SU-DHL-6 (cell line): Measurements from ENCODE around the gene SEPTIN10.

Experiments
- EZH2phosphoT487 ChIP-seq: fragments of 200-600 bp; sonication (generic), shearing (Covaris generic); conservative IDR thresholded peaks from 2 replicates; pipeline ENCODE4 v1.6.1; 2018; ENCODE audit warnings: mild to moderate bottlenecking, antibody characterized with exemption, low read length, moderate library complexity, mixed read lengths
- TF ChIP-seq, protein P1 (sequence below): fragments of 200-600 bp; sonication (generic); IDR thresholded peaks from one replicate; pipeline ENCODE4 v1.5.1; 2017; ENCODE audit warnings: antibody characterized with exemption, mild to moderate bottlenecking, low read length, moderate library complexity; ENCODE audit not compliant: insufficient read depth, poor library complexity, severe bottlenecking

DNA sequence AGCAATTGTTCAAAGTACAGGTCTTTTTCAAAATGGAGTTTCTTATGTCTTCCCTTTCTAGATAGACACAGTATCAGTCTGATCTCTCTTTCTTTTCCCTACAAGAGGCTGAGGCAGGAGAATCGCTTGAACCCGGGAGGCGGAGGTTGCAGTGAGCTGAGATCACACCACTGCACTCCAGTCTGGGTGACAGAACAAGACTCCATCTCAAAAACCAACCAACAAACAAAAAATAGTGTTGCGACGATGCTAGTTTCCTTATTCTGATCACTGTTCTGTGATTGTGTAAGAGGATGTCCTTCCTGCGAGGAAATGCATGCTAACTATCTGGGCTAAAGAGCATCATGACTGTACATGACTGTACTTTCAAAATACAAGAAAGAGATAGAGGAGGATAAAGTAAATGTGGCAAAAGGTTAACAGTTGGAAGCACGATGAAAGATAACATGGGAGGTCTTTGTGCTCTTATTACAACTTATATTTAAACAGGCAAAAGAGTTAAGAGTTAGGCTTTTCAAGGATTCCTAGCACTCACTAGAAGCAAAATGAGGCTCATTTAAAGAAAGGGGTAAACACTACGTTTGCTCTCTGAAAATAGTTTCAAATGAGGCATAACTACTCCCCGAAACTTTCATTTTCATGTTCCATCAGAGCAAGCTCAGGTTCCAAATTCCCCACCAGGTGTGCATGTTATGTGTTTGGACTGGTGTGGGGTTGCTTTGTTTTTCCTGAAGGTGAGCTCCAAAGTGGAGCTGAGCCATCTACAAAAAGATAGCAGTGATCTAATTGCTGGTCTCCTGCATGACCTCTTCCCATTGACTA, 24.2 kb upstream of the SEPTIN10 start:
- TF ChIP-seq, protein P1, sequence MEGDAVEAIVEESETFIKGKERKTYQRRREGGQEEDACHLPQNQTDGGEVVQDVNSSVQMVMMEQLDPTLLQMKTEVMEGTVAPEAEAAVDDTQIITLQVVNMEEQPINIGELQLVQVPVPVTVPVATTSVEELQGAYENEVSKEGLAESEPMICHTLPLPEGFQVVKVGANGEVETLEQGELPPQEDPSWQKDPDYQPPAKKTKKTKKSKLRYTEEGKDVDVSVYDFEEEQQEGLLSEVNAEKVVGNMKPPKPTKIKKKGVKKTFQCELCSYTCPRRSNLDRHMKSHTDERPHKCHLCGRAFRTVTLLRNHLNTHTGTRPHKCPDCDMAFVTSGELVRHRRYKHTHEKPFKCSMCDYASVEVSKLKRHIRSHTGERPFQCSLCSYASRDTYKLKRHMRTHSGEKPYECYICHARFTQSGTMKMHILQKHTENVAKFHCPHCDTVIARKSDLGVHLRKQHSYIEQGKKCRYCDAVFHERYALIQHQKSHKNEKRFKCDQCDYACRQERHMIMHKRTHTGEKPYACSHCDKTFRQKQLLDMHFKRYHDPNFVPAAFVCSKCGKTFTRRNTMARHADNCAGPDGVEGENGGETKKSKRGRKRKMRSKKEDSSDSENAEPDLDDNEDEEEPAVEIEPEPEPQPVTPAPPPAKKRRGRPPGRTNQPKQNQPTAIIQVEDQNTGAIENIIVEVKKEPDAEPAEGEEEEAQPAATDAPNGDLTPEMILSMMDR, result no peak
- TF ChIP-seq EZH2phosphoT487, result no peak
